Subcutaneous abdominal adipose tissue (tissue), 5 donors: ENCODE results near the gene NIPAL3.
"Not testable (repeated sequence)": the region's sequence is repeated elsewhere in the genome, so short reads cannot be mapped to it uniquely, and the experiment has no call there.

Source experiments
- H3K27ac ChIP-seq: one replicate; pipeline ENCODE4 v1.7.0; 2013; ENCODE audit warnings: low read depth, mild to moderate bottlenecking, inconsistent platforms, low read length, moderate library complexity
- H3K27me3 ChIP-seq, 5 donors: one replicate each; pipeline ENCODE4 v1.7.0; 2013; ENCODE audit warnings: low read length in 5 of 5, inconsistent platforms in 1 of 5; ENCODE audit not compliant: control insufficient read depth in 5 of 5, insufficient read depth in 4 of 5
- H3K36me3 ChIP-seq, 5 donors: one replicate each; pipeline ENCODE4 v1.7.0; 2013; ENCODE audit warnings: low read length in 5 of 5; ENCODE audit not compliant: control insufficient read depth in 5 of 5, insufficient read depth in 5 of 5
- H3K4me1 ChIP-seq, 5 donors: one replicate each; pipeline ENCODE4 v1.7.0; 2013; ENCODE audit warnings: low read length in 5 of 5, mild to moderate bottlenecking in 3 of 5, moderate library complexity in 1 of 5; ENCODE audit not compliant: control insufficient read depth in 5 of 5, insufficient read depth in 5 of 5
- H3K4me3 ChIP-seq, 5 donors: one replicate each; pipeline ENCODE4 v1.7.0; 2013; ENCODE audit warnings: low read length in 5 of 5, low read depth in 1 of 5
- H3K9ac ChIP-seq, 5 donors: one replicate each; pipeline ENCODE4 v1.7.0; 2013; ENCODE audit warnings: low read length in 5 of 5, mild to moderate bottlenecking in 4 of 5, moderate library complexity in 3 of 5
- H3K9me3 ChIP-seq, 5 donors: one replicate each; pipeline ENCODE4 v1.7.0; 2013; ENCODE audit warnings: low read length in 5 of 5; ENCODE audit not compliant: control insufficient read depth in 5 of 5
- donor health status: healthy.
- donor health status: healthy.
- donor health status: healthy.
- donor health status: healthy.
- donor health status: healthy.

Gene NIPAL3

DNA sequence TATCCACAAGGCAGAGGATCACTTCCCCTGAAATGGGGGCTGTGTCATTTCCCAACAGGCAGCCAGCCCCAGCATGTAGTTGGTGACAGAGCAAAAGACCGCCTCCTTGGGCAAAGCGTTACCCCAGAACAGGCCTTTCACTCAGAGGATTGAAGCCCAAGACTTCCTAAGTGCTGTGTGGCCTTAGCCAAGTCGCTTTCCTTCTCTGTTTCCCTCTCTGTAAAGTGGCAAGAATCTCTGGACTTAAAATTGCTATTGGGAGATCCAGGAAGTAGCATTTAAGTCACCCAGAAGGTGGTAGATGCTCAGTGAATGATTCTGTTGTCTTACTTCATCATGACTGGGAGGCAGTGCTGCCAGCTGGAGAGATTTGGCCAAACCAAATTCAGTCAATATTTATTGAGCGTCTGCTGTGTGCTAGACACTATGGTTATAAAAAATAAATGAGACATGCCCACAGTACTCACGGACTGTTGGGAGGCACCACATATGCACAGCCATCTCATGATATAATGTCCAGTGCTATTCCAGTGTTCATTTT is 35.3 kb downstream of the NIPAL3 start:
- H3K27me3 ChIP-seq = no peaks in the 10 kb centered on the region
- no peak overlapping the region for H3K27ac ChIP-seq
- no peaks in the 10 kb centered on the region for H3K4me1 ChIP-seq
- H3K9ac ChIP-seq = no peak overlapping the region
- no peak overlapping the region for H3K4me3 ChIP-seq
- no peaks in the 10 kb centered on the region for H3K9me3 ChIP-seq
- H3K36me3 ChIP-seq = peaks cover 0 to 42% (median 17%) of the 10 kb centered on the region in 5 donors

DNA sequence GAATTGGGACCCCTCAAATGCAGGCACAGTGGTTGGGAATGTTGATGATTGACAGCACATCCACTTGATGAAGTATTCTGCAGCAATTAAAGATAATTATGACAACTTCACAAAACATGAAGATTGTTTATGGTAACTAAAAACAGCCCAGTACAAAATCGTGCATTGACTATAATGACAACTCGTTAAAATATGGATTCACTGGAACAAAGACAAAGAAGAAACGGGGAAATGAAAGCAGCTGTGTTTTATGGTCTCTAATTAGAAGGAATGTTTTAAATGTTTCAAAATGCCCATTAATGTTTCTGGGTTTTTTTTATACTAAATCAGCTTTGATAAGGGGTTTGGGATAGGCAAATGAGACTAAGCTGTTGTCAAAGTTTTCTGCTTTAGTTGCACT is 36.1 kb downstream of the NIPAL3 start:
- H3K9ac ChIP-seq = no peak overlapping the region
- H3K4me3 ChIP-seq = no peak overlapping the region
- H3K9me3 ChIP-seq = no peaks in the 10 kb centered on the region
- H3K27me3 ChIP-seq = no peaks in the 10 kb centered on the region
- H3K27ac ChIP-seq = no peak overlapping the region
- peaks cover 0 to 46% (median 17%) of the 10 kb centered on the region in 5 donors for H3K36me3 ChIP-seq
- no peaks in the 10 kb centered on the region for H3K4me1 ChIP-seq

DNA sequence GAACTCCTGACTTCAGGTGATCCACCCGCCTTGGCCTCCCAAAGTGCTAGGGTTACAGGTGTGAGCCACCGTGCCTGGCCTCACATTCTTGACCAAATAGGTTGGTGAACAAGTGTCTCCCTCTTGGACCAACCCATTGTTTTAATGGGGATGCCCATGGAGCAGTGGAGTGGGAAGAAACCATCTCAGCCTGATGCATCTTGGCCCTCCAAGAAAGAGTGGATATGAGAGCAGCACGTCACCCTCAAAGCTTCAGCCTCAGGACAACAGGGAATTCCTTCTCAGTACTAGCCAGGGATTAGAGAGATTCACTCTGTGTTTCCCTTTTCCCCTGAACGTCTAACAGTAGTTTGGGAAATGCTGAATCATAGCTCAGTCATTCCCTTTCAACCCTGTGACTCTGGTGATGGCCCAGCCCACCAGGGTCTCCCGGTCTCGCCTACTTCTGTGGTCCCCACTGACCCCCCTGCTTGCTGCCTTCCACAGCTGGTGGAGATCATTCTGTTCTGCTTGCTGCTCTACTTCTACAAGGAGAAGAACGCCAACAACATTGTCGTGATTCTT is 37.4 kb downstream of the NIPAL3 start:
- Histone ChIP-seq H3K36me3 (peaks cover 0 to 54% (median 28%) of the 10 kb centered on the region in 5 donors), H3K4me3 (no peak overlapping the region), H3K4me1 (no peaks in the 10 kb centered on the region), H3K9me3 (no peaks in the 10 kb centered on the region), H3K27me3 (no peaks in the 10 kb centered on the region), H3K9ac (no peak overlapping the region), H3K27ac (no peak overlapping the region)

DNA sequence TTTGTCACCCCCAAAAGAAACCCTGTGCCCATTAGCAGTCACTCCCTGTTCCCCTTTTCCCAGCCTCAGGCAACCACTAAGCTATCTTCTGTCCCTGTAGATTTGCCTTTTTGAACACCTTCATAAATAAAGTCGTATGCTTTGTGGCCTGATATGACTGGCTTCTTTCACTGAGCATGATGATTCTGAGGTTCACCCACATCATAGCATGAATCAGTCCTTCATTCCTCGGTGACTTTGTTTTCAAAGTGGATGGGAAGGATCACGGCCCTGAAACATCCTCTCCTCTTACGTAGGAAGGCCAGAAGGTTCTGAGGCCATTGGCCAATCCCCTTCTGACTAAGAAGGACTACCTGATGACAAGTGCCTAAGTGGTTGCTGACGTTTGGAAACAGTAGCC is 39.1 kb downstream of the NIPAL3 start:
- H3K4me1 ChIP-seq = no peaks in the 10 kb centered on the region
- H3K27ac ChIP-seq = no peak overlapping the region
- H3K36me3 ChIP-seq = peaks cover 0 to 60% (median 36%) of the 10 kb centered on the region in 5 donors
- H3K9me3 ChIP-seq = no peaks in the 10 kb centered on the region
- no peak overlapping the region for H3K4me3 ChIP-seq
- H3K9ac ChIP-seq = no peak overlapping the region
- H3K27me3 ChIP-seq = no peaks in the 10 kb centered on the region

DNA sequence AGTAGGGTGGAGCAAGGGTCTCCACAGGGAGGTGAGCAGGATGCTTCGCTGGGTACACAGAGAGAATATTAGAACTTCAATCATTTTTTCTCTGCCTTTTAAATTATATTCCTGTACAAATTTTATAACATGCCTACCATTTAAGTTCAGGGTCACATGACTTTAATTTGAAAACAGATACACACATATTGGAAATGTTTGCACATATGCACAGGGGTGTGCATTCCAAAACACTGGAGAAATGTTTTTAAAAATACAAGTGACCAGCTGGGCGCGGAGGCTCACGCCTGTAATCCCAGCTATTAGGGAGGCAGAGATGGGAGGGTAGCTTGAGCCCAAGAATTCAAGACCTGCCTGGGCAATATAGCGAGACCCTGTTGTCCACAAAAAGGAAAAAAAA is 39.7 kb downstream of the NIPAL3 start:
- Histone ChIP-seq H3K9ac (no peak overlapping the region), H3K27me3 (no peaks in the 10 kb centered on the region), H3K9me3 (no peaks in the 10 kb centered on the region), H3K36me3 (peaks cover 0 to 64% (median 33%) of the 10 kb centered on the region in 5 donors), H3K4me1 (no peaks in the 10 kb centered on the region), H3K4me3 (no peak overlapping the region), H3K27ac (no peak overlapping the region)

DNA sequence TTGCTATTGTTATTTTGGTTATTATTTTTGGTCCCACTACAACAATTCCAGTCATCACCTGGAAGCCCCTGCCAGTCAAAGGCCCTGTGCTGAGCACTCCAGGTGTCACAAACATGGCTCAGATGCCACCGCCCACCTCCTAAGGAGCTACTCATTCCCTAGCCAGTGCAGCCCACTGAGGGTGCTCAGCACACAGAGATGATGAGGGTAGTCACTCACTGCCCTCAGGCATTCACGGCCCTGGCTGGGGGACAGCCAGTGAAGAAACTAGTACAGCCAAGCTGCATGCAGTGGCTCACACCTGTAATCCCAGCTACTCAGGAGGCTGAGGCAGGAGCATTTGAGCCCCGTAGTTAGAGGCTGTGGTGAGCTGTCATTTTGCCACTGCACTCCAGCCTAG is 42.3 kb downstream of the NIPAL3 start:
- H3K9ac ChIP-seq = no peak overlapping the region
- no peaks in the 10 kb centered on the region for H3K4me1 ChIP-seq
- no peaks in the 10 kb centered on the region for H3K9me3 ChIP-seq
- H3K36me3 ChIP-seq = peaks cover 3 to 51% (median 33%) of the 10 kb centered on the region in 5 donors
- no peak overlapping the region for H3K4me3 ChIP-seq
- H3K27ac ChIP-seq = no peak overlapping the region
- no peaks in the 10 kb centered on the region for H3K27me3 ChIP-seq

DNA sequence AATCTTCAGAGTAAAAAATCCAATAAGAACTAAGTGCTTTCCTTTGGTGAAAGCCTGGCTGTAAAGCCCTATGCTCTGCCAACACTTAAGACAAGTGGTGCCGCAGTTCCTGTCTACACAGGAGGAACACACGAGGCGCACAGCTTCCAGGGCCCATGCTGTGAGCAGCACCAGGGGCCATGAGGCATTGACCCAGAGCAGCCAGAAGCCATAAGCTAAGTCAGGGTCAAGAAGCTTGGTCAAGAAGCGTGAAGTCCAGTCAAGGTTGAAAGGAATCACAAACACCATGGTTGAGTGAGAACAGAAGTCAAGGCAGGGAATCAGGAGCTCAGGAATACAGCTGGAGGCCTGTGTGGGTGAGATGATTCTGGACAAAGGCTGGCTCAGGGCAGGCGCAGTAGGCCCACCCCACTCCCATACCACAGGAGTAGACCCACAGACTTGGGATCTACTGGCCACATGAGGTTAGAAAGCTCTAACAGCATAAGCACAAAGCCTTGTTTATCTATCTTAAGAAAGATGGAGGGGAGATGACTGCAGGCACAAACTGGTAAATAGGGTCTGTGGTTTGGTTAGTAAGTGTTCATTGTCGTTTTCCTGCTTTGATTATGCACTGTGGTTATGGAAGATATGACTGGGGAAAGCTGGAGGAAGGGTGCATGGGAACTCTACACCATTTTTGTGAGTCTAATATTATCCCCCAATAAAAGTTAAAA is 44.1 kb downstream of the NIPAL3 start:
- Histone ChIP-seq H3K9me3 (no peaks in the 10 kb centered on the region), H3K4me3 (no peak overlapping the region), H3K9ac (no peak overlapping the region), H3K4me1 (no peaks in the 10 kb centered on the region), H3K36me3 (peaks cover 3 to 45% (median 25%) of the 10 kb centered on the region in 5 donors), H3K27ac (no peak overlapping the region), H3K27me3 (no peaks in the 10 kb centered on the region)

DNA sequence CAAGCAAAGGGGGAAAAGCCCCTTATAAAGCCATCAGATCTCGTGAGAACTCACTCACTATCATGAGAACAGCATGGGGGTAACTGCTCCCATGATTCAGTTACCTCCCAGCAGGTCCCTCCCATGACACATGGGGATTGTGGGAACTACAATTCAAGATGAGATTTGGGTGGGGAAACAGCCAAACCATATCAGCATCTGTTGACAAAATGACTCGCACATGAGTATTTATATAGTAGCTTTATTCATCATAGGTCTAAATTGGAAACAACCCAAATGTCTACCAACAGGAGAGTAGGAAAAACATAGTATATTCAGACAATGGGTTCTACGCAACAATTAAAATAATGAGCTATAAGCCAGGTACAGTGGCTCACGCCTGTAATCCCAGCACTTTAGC is 46.5 kb downstream of the NIPAL3 start:
- H3K4me3 ChIP-seq, H3K9ac ChIP-seq, H3K9me3 ChIP-seq, H3K27ac ChIP-seq, H3K27me3 ChIP-seq, H3K4me1 ChIP-seq: not testable (repeated sequence)
- H3K36me3 ChIP-seq = peaks cover 3 to 39% (median 31%) of the 10 kb centered on the region in 5 donors

DNA sequence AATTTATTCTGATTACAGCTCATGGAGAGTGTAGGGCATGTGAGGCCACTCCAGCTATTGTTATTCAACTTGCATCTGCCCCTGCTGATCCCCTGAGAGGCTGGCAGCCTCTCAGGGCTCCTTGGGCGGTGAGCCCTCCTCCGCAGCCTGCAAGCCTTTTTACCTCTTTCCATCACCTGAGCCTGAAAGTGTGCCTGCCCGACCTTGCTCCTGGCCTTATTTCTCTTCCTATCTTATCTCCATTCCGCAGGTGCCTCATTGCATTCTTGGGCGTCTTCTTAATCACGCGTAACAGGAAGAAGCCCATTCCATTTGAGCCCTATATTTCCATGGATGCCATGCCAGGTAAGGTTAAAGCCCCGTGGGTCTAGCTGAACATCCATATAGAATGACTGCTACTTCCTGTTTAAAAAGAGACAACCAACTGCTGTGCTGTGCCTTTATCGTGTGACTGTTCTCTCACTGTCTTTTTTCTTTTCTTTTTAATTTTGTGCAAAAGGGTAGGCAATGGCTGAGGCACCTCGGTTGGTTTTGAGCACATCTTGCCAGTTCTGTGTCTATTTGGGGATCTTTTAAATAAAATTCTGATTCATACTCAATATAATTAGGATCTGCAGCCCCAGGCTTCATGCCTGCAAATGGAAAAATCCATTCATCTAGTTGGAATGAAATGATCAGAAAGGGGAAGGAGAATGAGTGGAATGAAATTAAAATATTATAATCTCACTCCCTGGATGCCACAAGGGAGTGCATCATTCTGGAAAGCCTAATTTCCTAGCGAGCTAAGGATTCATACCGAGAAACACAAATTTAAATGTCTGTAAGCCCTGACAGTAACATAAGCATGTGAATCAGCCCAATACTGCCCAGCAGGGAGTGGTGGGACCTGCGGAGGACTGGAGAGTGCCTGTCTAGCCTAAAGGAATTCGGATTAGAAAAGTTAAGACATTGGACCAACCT is 48.5 kb downstream of the NIPAL3 start:
- peaks cover 3 to 30% (median 18%) of the 10 kb centered on the region in 5 donors for H3K36me3 ChIP-seq

More for the DNA sequence above, 48.5 kb downstream of the NIPAL3 start:
- no peak overlapping the region for H3K4me3 ChIP-seq
- H3K27ac ChIP-seq = no peak overlapping the region
- no peaks in the 10 kb centered on the region for H3K9me3 ChIP-seq
- H3K4me1 ChIP-seq = no peaks in the 10 kb centered on the region
- no peak overlapping the region for H3K9ac ChIP-seq
- no peaks in the 10 kb centered on the region for H3K27me3 ChIP-seq
